Fibroblast of lung (primary cell): ENCODE data around the gene PRPSAP1. TPM values are rescaled to one million over a fixed set of nuclear protein-coding genes. Genes with fewer than 3 reads are reported as not detected.
A peak's percentile ranks its signal among the peaks of the same experiment; 100 is the strongest.

Experiments used
- DNase-seq, 2 donors: peaks; one replicate each; pipeline versions ENCODE4 v3.0.0 to v3.0.0-alpha.2; 2010; ENCODE audit warnings: low read depth in 2 of 2
- H2AFZ ChIP-seq: 2 replicates; pipeline ENCODE4 v1.5.1; 2012; ENCODE audit warnings: low read length, control low read depth, inconsistent platforms
- H3K27ac ChIP-seq: 2 replicates; pipeline ENCODE4 v1.5.1; 2011; ENCODE audit warnings: low read length, control low read depth; ENCODE audit not compliant: insufficient read depth
- H3K27me3 ChIP-seq: 2 replicates; pipeline ENCODE4 v1.5.1; 2011; ENCODE audit warnings: mild to moderate bottlenecking, low read length; ENCODE audit not compliant: control insufficient read depth, insufficient read depth
- H3K36me3 ChIP-seq: 2 replicates; pipeline ENCODE4 v1.5.1; 2011; ENCODE audit warnings: low read length; ENCODE audit not compliant: control insufficient read depth, insufficient read depth
- H3K4me1 ChIP-seq: 2 replicates; pipeline ENCODE4 v1.5.1; 2011; ENCODE audit warnings: low read length; ENCODE audit not compliant: control insufficient read depth, insufficient read depth; ENCODE audit errors: extremely low read depth
- H3K4me2 ChIP-seq: 2 replicates; pipeline ENCODE4 v1.5.1; 2011; ENCODE audit warnings: low read length, control low read depth; ENCODE audit not compliant: insufficient read depth; ENCODE audit errors: extremely low read depth
- H3K4me3 ChIP-seq, 4 experiments: fragments of 200-600 bp in 1 of 4; sonication (generic) in 1 of 4; replicated peaks in 1 of 4; 2 replicates each; pipeline ENCODE4 v1.5.1; 2011 to 2016; ENCODE audit warnings: low read length in 4 of 4, low read depth in 3 of 4, mild to moderate bottlenecking in 3 of 4, control low read depth in 2 of 4, inconsistent platforms in 1 of 4, mixed read lengths in 1 of 4; ENCODE audit not compliant: insufficient read depth in 1 of 4; ENCODE audit errors: control extremely low read depth in 1 of 4
- H3K79me2 ChIP-seq: 2 replicates; pipeline ENCODE4 v1.5.1; 2012; ENCODE audit warnings: mild to moderate bottlenecking, low read length, inconsistent platforms; ENCODE audit not compliant: control insufficient read depth, insufficient read depth
- H3K9ac ChIP-seq: 2 replicates; pipeline ENCODE4 v1.5.1; 2011; ENCODE audit warnings: mild to moderate bottlenecking, low read length, control low read depth; ENCODE audit not compliant: insufficient read depth
- H3K9me3 ChIP-seq: 2 replicates; pipeline ENCODE4 v1.5.1; 2012; ENCODE audit warnings: low read depth, low read length; ENCODE audit not compliant: control insufficient read depth, insufficient read depth
- H4K20me1 ChIP-seq: 2 replicates; pipeline ENCODE4 v1.5.1; 2011; ENCODE audit warnings: low read length; ENCODE audit not compliant: control insufficient read depth, insufficient read depth; ENCODE audit errors: extremely low read depth
- CTCF ChIP-seq, 2 donors: IDR thresholded peaks in 1 of 2; conservative IDR thresholded peaks in 1 of 2; 1 replicate in 1 of 2; 2 replicates in 1 of 2; pipeline ENCODE4 v1.5.1; 2011 to 2012; ENCODE audit warnings: low read length in 2 of 2, control low read depth in 1 of 2, inconsistent platforms in 1 of 2, low read depth in 1 of 2, mild to moderate bottlenecking in 1 of 2
- EZH2 ChIP-seq: IDR thresholded peaks from 2 replicates; pipeline ENCODE4 v1.5.1; 2012; ENCODE audit warnings: low read length, control low read depth, mild to moderate bottlenecking; ENCODE audit errors: missing control alignments
- polyA plus RNA-seq, 2 donors: library from polyadenylated mRNA; depleted of rRNA in 1 of 2; stranded (reverse) in 1 of 2; unstranded in 1 of 2; fragments of >200 nt; gene quantifications; 2 replicates each; pipeline ENCODE4 v1.2.1, GENCODE V29; 2011 to 2012; ENCODE audit warnings: missing spikeins in 1 of 2
- total RNA-seq: library from RNA; depleted of rRNA; stranded (reverse); fragments of >200 nt; gene quantifications from 2 replicates; pipeline ENCODE4 v1.2.1, GENCODE V29; 2014

PRPSAP1 gene
- total and polyA plus RNA-seq, 2 donors (not counting 1 experiment from before 2014, with no cell fraction given) = 32.7 to 56.9 TPM

- peak overlapping the region; percentile 5 for H3K9ac ChIP-seq
- no peak overlapping the region for H3K4me3 ChIP-seq
- peak overlapping the region; percentile 40 for H3K4me2 ChIP-seq
- H2AFZ ChIP-seq = peak overlapping the region; percentile 36
- H3K36me3 ChIP-seq = no peaks in the 10 kb centered on the region
- no peaks in the 10 kb centered on the region for H3K79me2 ChIP-seq
- peaks cover 19% of the 10 kb centered on the region for H3K4me1 ChIP-seq
- peak overlapping the region; percentile 23 for H3K27ac ChIP-seq
- no peak for TF ChIP-seq CTCF (conservative IDR thresholded peaks at IDR 0.05 in 1 of 2, IDR thresholded peaks at IDR 0.05 in 1 of 2; ENCODE audit: low read depth in 1 of 2, low read length in 2 of 2)
- H3K9me3 ChIP-seq = no peaks in the 10 kb centered on the region
- H3K27me3 ChIP-seq = no peaks in the 10 kb centered on the region
- peak in 1 of 2 donors; percentile 45 for DNase-seq
- no peaks in the 10 kb centered on the region for H4K20me1 ChIP-seq
These were observed 14.8 kb upstream of the PRPSAP1 start for GRCh38 chr17:76368545-76368944.

- Histone ChIP-seq H3K4me3 (no peak overlapping the region), H3K79me2 (no peaks in the 10 kb centered on the region), H3K9me3 (no peaks in the 10 kb centered on the region), H3K4me1 (peaks cover 17% of the 10 kb centered on the region), H2AFZ (no peak overlapping the region), H3K4me2 (no peak overlapping the region), H3K9ac (no peak overlapping the region), H3K36me3 (no peaks in the 10 kb centered on the region), H3K27me3 (no peaks in the 10 kb centered on the region), H3K27ac (no peak overlapping the region), H4K20me1 (no peaks in the 10 kb centered on the region)
- DNase-seq = no peak
- TF ChIP-seq EZH2 = no peak
- TF ChIP-seq CTCF (conservative IDR thresholded peaks at IDR 0.05 in 1 of 2, IDR thresholded peaks at IDR 0.05 in 1 of 2; ENCODE audit: low read depth in 1 of 2, low read length in 2 of 2) = no peak
These were observed 13.9 kb upstream of the PRPSAP1 start for GRCh38 chr17:76367642-76368041.

GRCh38 chr17:76366247-76366646, 12.5 kb upstream of the PRPSAP1 start:
- no peaks in the 10 kb centered on the region for H3K9me3 ChIP-seq
- no peaks in the 10 kb centered on the region for H3K27me3 ChIP-seq
- H4K20me1 ChIP-seq = no peaks in the 10 kb centered on the region
- no peaks in the 10 kb centered on the region for H3K79me2 ChIP-seq
- TF ChIP-seq CTCF (conservative IDR thresholded peaks at IDR 0.05 in 1 of 2, IDR thresholded peaks at IDR 0.05 in 1 of 2; ENCODE audit: low read depth in 1 of 2, low read length in 2 of 2) (no peak), EZH2 (no peak)
- no peak overlapping the region for H3K9ac ChIP-seq
- no peak overlapping the region for H3K4me3 ChIP-seq
- H3K36me3 ChIP-seq = no peaks in the 10 kb centered on the region
- H3K4me2 ChIP-seq = no peak overlapping the region
- H2AFZ ChIP-seq = no peak overlapping the region
- no peak overlapping the region for H3K27ac ChIP-seq
- DNase-seq = no peak
- peaks cover 13% of the 10 kb centered on the region for H3K4me1 ChIP-seq
